Measurements from ENCODE around the gene DLGAP4.

DLGAP4 gene

GRCh38 chr20:36549942-36550789 is 244.0 kb downstream of the DLGAP4 start:
- H3K9ac ChIP-seq (ENCODE audit: low read length) = no peak overlapping the region
- H3K4me2 ChIP-seq (ENCODE audit: low read depth, low read length, poor library complexity, severe bottlenecking) = no peak overlapping the region
- H2AFZ ChIP-seq (ENCODE audit: low read depth, low read length, severe bottlenecking) = no peak overlapping the region
- no peak overlapping the region for H3K4me3 ChIP-seq (ENCODE audit: insufficient read depth, low read length, poor library complexity, severe bottlenecking)
- H3K79me2 ChIP-seq (ENCODE audit: insufficient read depth, low read length) = no peaks in the 10 kb centered on the region
- TF ChIP-seq, protein P1, sequence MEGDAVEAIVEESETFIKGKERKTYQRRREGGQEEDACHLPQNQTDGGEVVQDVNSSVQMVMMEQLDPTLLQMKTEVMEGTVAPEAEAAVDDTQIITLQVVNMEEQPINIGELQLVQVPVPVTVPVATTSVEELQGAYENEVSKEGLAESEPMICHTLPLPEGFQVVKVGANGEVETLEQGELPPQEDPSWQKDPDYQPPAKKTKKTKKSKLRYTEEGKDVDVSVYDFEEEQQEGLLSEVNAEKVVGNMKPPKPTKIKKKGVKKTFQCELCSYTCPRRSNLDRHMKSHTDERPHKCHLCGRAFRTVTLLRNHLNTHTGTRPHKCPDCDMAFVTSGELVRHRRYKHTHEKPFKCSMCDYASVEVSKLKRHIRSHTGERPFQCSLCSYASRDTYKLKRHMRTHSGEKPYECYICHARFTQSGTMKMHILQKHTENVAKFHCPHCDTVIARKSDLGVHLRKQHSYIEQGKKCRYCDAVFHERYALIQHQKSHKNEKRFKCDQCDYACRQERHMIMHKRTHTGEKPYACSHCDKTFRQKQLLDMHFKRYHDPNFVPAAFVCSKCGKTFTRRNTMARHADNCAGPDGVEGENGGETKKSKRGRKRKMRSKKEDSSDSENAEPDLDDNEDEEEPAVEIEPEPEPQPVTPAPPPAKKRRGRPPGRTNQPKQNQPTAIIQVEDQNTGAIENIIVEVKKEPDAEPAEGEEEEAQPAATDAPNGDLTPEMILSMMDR (IDR thresholded peaks at IDR 0.05; ENCODE audit: insufficient read depth, low read length, poor library complexity, severe bottlenecking) = no peak
- no peak for TF ChIP-seq EZH2phosphoT487 (conservative IDR thresholded peaks at IDR 0.05; ENCODE audit: low read length)
- H3K9me2 ChIP-seq (replicated peaks; ENCODE audit: insufficient read depth, low read length) = no peaks in the 10 kb centered on the region
- no peaks in the 10 kb centered on the region for H3K27me3 ChIP-seq (ENCODE audit: low read length)
- no peaks in the 10 kb centered on the region for H4K20me1 ChIP-seq (ENCODE audit: low read depth, low read length)
- no peaks in the 10 kb centered on the region for H3K9me3 ChIP-seq (ENCODE audit: insufficient read depth, low read length)
- H3K27ac ChIP-seq (ENCODE audit: low read depth, low read length) = no peak overlapping the region
- H3K36me3 ChIP-seq (ENCODE audit: low read length) = no peaks in the 10 kb centered on the region
- H3F3A ChIP-seq (ENCODE audit: insufficient read depth) = no peaks in the 10 kb centered on the region

GRCh38 chr20:36550790-36551299 is 244.7 kb downstream of the DLGAP4 start:
- no peaks in the 10 kb centered on the region for H3K79me2 ChIP-seq (ENCODE audit: insufficient read depth, low read length)
- no peak overlapping the region for H3K4me3 ChIP-seq (ENCODE audit: insufficient read depth, low read length, poor library complexity, severe bottlenecking)
- TF ChIP-seq, protein P1 (IDR thresholded peaks at IDR 0.05; ENCODE audit: insufficient read depth, low read length, poor library complexity, severe bottlenecking) = no peak
- TF ChIP-seq EZH2phosphoT487 (conservative IDR thresholded peaks at IDR 0.05; ENCODE audit: low read length) = no peak
- no peaks in the 10 kb centered on the region for H3F3A ChIP-seq (ENCODE audit: insufficient read depth)
- H3K27me3 ChIP-seq (ENCODE audit: low read length) = no peaks in the 10 kb centered on the region
- no peaks in the 10 kb centered on the region for H3K36me3 ChIP-seq (ENCODE audit: low read length)
- H2AFZ ChIP-seq (ENCODE audit: low read depth, low read length, severe bottlenecking) = no peak overlapping the region
- no peak overlapping the region for H3K4me2 ChIP-seq (ENCODE audit: low read depth, low read length, poor library complexity, severe bottlenecking)
- no peaks in the 10 kb centered on the region for H4K20me1 ChIP-seq (ENCODE audit: low read depth, low read length)
- H3K9me3 ChIP-seq (ENCODE audit: insufficient read depth, low read length) = no peaks in the 10 kb centered on the region
- no peak overlapping the region for H3K9ac ChIP-seq (ENCODE audit: low read length)
- no peak overlapping the region for H3K27ac ChIP-seq (ENCODE audit: low read depth, low read length)
- H3K9me2 ChIP-seq (replicated peaks; ENCODE audit: insufficient read depth, low read length) = no peaks in the 10 kb centered on the region

- Histone ChIP-seq H3K36me3 (ENCODE audit: low read length) (no peaks in the 10 kb centered on the region), H3K9me2 (replicated peaks; ENCODE audit: insufficient read depth, low read length) (no peaks in the 10 kb centered on the region), H3K4me3 (ENCODE audit: insufficient read depth, low read length, poor library complexity, severe bottlenecking) (no peak overlapping the region), H3K27me3 (ENCODE audit: low read length) (no peaks in the 10 kb centered on the region), H3K4me2 (ENCODE audit: low read depth, low read length, poor library complexity, severe bottlenecking) (no peak overlapping the region), H4K20me1 (ENCODE audit: low read depth, low read length) (no peaks in the 10 kb centered on the region), H3K79me2 (ENCODE audit: insufficient read depth, low read length) (no peaks in the 10 kb centered on the region), H2AFZ (ENCODE audit: low read depth, low read length, severe bottlenecking) (no peak overlapping the region), H3K27ac (ENCODE audit: low read depth, low read length) (no peak overlapping the region), H3F3A (ENCODE audit: insufficient read depth) (0 out of 2 replicates have a peak, but pooled peaks cover 2% of the 10 kb centered on the region), H3K9me3 (ENCODE audit: insufficient read depth, low read length) (no peaks in the 10 kb centered on the region), H3K9ac (ENCODE audit: low read length) (no peak overlapping the region)
- TF ChIP-seq, protein P1 (IDR thresholded peaks at IDR 0.05; ENCODE audit: insufficient read depth, low read length, poor library complexity, severe bottlenecking) = no peak
- no peak for TF ChIP-seq EZH2phosphoT487 (conservative IDR thresholded peaks at IDR 0.05; ENCODE audit: low read length)
These were observed 249.1 kb downstream of the DLGAP4 start for GRCh38 chr20:36555248-36555647.
